Panc1 (cell line): Measurements from ENCODE around the gene FCSK. TPM values are rescaled to one million over a fixed set of nuclear protein-coding genes. Genes with fewer than 3 reads are reported as not detected.

Experiments used
- ATAC-seq: fragments of 200-7000 bp; cut with Tn5 transposase; 2 replicates; pipeline ENCODE4 v1.9.1; 2020; ENCODE audit warnings: mild to moderate bottlenecking, moderate library complexity
- BruUV-seq: library from RNA; stranded (reverse); fragments of 400-500 nt; replicated peaks from 2 replicates; lab custom pipeline; 2021; lab: Mats Ljungman, UMichigan
- CTCF ChIA-PET: fragments of 300-600 bp; sonication (Branson Sonifier 250); formaldehyde crosslinking; loops from one replicate; lab custom pipeline; 2022; ENCODE audit warnings: antibody characterized with exemption; lab: Charles Lee
- POLR2A ChIA-PET: fragments of 300-600 bp; sonication (Branson Sonifier 250); formaldehyde crosslinking; loops from one replicate; lab custom pipeline; 2022; ENCODE audit warnings: antibody characterized with exemption; lab: Charles Lee
- DNase-seq: peaks from one replicate; pipeline ENCODE4 v3.0.0-alpha.2; 2010; ENCODE audit warnings: low read depth, low spot score
- H3K27ac ChIP-seq: 2 replicates; pipeline ENCODE4 v1.5.1; 2011; ENCODE audit warnings: mild to moderate bottlenecking, low read length, inconsistent platforms
- H3K27me3 ChIP-seq: fragments of 200-500 bp; sonication (Bioruptor generic); 2 replicates; pipeline ENCODE4 v1.6.0; 2014; ENCODE audit warnings: low read length, inconsistent platforms; ENCODE audit not compliant: control insufficient read depth, insufficient read depth
- H3K36me3 ChIP-seq: fragments of 200-500 bp; sonication (Bioruptor generic); 2 replicates; pipeline ENCODE4 v1.5.1; 2014; ENCODE audit warnings: inconsistent platforms, mild to moderate bottlenecking, low read length, moderate library complexity; ENCODE audit not compliant: control insufficient read depth, insufficient read depth
- H3K4me1 ChIP-seq: 2 replicates; pipeline ENCODE4 v1.5.1; 2011; ENCODE audit warnings: inconsistent platforms, mild to moderate bottlenecking, low read length, moderate library complexity; ENCODE audit not compliant: control insufficient read depth, insufficient read depth
- H3K4me3 ChIP-seq, 2 experiments: 2 replicates each; pipeline ENCODE4 v1.5.1; 2011 to 2012; ENCODE audit warnings: low read depth in 2 of 2, low read length in 2 of 2, mild to moderate bottlenecking in 2 of 2, inconsistent platforms in 1 of 2, moderate library complexity in 1 of 2
- H3K9me3 ChIP-seq: fragments of 200-500 bp; sonication (Bioruptor generic); 2 replicates; pipeline ENCODE4 v1.5.1; 2014; ENCODE audit warnings: low read depth, mild to moderate bottlenecking, inconsistent platforms, low read length, moderate library complexity; ENCODE audit not compliant: control insufficient read depth, insufficient read depth
- CTCF ChIP-seq: fragments of 450-650 bp; IDR thresholded peaks from 2 replicates; pipeline ENCODE4 v1.5.1; 2017; ENCODE audit warnings: mild to moderate bottlenecking
- POLR2AphosphoS5 ChIP-seq: IDR thresholded peaks from 2 replicates; pipeline ENCODE4 v1.6.1; 2012; ENCODE audit warnings: mild to moderate bottlenecking, low read depth, low read length, moderate library complexity
- REST ChIP-seq, 2 experiments: IDR thresholded peaks; 2 replicates each; pipeline ENCODE4 v1.6.1; 2011 to 2012; ENCODE audit warnings: low read depth in 2 of 2, control low read depth in 1 of 2, low read length in 1 of 2, mild to moderate bottlenecking in 1 of 2, moderate library complexity in 1 of 2; ENCODE audit not compliant: insufficient read depth in 1 of 2
- SIN3A ChIP-seq: IDR thresholded peaks from 2 replicates; pipeline ENCODE4 v1.6.1; 2012; ENCODE audit warnings: low read depth, mild to moderate bottlenecking, low read length, moderate library complexity, borderline replicate concordance; ENCODE audit not compliant: insufficient read depth
- TCF7L2 ChIP-seq: IDR thresholded peaks from 2 replicates; pipeline ENCODE4 v1.6.1; 2011; ENCODE audit warnings: mild to moderate bottlenecking, low read depth, low read length, inconsistent platforms
- in situ Hi-C: cut with HindIII; loops from 2 replicates; pipeline ENCODE4 v1.10.0; 2016; ENCODE audit warnings: low sequenced_read_pairs, low pct_unique_long_range_greater_than_20kb
- intact Hi-C: fragments of 100-400 bp; cut with micrococcal nuclease; formaldehyde crosslinking; loops from one replicate; pipeline ENCODE4 v1.10.0; 2022; ENCODE audit not compliant: unreplicated experiment
- total RNA-seq: library from RNA; stranded (reverse); gene quantifications from one replicate; pipeline ENCODE4 v1.2.1, GENCODE V29; 2021; ENCODE audit not compliant: unreplicated experiment

The FCSK gene
- total RNA-seq, 1 experiment from 2014 or later, result 16.9 TPM

DNA sequence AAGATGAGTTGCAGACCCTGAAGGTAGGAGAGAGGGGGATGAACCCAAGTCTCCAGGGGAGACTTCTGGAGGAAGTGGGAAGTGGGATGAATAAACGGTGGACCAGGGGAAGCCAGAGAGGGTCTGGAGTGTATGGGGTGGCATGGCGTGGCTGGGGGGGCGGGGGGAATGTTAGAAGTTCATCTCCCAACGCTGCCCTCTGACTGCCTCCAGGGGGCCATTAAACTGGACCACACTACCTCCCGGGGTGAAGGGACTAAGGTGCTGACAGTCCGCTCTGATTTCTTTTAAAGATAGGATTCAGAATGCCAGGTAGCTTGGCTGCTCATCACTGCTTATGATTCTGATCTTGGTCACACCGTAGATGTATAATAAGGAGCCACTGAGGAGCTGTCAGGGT lies 36.7 kb upstream of the FCSK start:
- Histone ChIP-seq H3K27ac (peak overlapping the region; percentile 65), H3K27me3 (no peaks in the 10 kb centered on the region), H3K4me3 (no peak overlapping the region), H3K9me3 (no peaks in the 10 kb centered on the region), H3K4me1 (peaks cover 62% of the 10 kb centered on the region), H3K36me3 (no peaks in the 10 kb centered on the region)
- DNase-seq (no peak), ATAC-seq (no peak)
- TF ChIP-seq TCF7L2 (no peak), POLR2AphosphoS5 (no peak), REST (IDR thresholded peaks at IDR 0.05; ENCODE audit: insufficient read depth in 1 of 2, low read depth in 2 of 2, low read length in 1 of 2) (no peak), CTCF (no peak), SIN3A (no peak)
- in situ Hi-C loops (no loop called here), intact Hi-C loops (no loop called here)
- ChIA-PET CTCF (no interaction called here), POLR2A (no interaction called here)
- no TSS peak for BruUV-seq

GRCh38 chr16:70418274-70418992 lies 36.0 kb upstream of the FCSK start:
- ATAC-seq (no peak), DNase-seq (no peak)
- Histone ChIP-seq H3K27ac (peak overlapping the region; percentile 65), H3K9me3 (no peaks in the 10 kb centered on the region), H3K4me1 (peaks cover 68% of the 10 kb centered on the region), H3K4me3 (no peak overlapping the region), H3K36me3 (no peaks in the 10 kb centered on the region), H3K27me3 (no peaks in the 10 kb centered on the region)
- in situ Hi-C loops, result no loop called here
- POLR2A ChIA-PET, result no interaction called here
- no peak for TF ChIP-seq REST (IDR thresholded peaks at IDR 0.05; ENCODE audit: insufficient read depth in 1 of 2, low read depth in 2 of 2, low read length in 1 of 2)
- no peak for TF ChIP-seq TCF7L2
- TF ChIP-seq SIN3A, result no peak
- intact Hi-C loops, result no loop called here
- BruUV-seq, result no TSS peak
- CTCF ChIA-PET, result no interaction called here
